ENCODE data around the gene VSTM2B.

VSTM2B gene

DNA sequence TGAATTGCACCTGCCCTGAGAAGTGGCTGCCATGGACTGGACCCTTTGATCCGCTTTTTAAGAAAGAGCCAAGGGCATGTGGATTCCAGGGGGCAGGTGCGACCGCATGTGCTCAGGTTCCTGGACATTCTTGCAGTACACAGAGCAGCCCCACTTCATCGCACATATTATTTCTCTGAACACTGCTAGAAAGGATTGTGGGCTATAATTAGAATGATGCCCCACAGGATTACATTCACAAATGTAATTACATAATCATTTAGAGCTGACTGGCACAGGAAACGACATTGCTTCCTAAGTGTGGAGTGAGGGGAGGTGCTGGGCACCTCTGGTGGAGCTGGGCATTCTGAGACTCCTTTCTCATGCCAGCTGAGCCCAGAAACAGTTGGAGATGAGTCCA lies 37.5 kb upstream of the VSTM2B start:
- TF ChIP-seq, protein P1, sequence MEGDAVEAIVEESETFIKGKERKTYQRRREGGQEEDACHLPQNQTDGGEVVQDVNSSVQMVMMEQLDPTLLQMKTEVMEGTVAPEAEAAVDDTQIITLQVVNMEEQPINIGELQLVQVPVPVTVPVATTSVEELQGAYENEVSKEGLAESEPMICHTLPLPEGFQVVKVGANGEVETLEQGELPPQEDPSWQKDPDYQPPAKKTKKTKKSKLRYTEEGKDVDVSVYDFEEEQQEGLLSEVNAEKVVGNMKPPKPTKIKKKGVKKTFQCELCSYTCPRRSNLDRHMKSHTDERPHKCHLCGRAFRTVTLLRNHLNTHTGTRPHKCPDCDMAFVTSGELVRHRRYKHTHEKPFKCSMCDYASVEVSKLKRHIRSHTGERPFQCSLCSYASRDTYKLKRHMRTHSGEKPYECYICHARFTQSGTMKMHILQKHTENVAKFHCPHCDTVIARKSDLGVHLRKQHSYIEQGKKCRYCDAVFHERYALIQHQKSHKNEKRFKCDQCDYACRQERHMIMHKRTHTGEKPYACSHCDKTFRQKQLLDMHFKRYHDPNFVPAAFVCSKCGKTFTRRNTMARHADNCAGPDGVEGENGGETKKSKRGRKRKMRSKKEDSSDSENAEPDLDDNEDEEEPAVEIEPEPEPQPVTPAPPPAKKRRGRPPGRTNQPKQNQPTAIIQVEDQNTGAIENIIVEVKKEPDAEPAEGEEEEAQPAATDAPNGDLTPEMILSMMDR (IDR thresholded peaks at IDR 0.05; ENCODE audit: extremely low read depth, insufficient read depth, missing control alignments): no peak
- no peak for DNase-seq (ENCODE audit: low spot score)
- in situ Hi-C loops (cut with MboI; ENCODE audit: low pct_unique_long_range_greater_than_20kb, low sequenced_read_pairs, unreplicated experiment): no loop called here

DNA sequence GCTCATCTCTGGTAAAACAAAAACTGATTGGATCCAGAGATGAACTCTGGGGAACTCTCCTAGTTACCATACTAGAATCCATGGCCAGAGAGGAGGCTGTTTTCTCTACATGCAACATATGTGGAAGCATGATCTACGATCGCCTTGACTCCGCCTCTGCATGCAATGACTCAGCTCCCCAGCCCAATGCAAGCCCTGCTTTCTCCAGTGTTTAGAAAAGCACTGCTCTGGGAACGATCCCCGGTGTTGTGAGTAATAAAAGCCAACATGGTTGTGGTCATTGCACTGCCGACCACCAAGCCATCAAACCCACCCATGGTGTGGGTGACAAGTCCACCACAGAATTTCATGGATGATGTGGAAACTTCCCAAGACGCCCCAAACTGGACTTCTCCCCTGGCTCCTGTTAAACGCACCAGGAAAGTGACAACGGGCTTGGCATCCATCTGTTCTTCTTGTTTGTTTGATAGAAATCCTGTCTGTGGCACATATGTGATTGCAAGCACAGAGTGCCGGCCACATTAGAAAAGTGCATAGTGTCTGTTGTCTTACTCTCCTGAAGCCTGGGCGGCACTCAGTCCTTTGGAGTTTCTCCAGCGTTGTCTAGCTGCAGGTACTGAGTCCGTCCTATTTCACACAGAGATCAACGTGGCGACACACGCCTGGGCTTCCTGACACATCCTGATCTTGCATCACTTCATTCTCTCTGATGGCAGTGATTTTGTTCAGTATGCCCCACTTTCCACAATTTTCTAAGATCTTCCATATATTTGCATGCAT lies 36.4 kb upstream of the VSTM2B start:
- no peak for DNase-seq (ENCODE audit: low spot score)
- TF ChIP-seq, protein P1 (IDR thresholded peaks at IDR 0.05; ENCODE audit: extremely low read depth, insufficient read depth, missing control alignments): no peak
- in situ Hi-C loops (cut with MboI; ENCODE audit: low pct_unique_long_range_greater_than_20kb, low sequenced_read_pairs, unreplicated experiment): no loop called here

DNA sequence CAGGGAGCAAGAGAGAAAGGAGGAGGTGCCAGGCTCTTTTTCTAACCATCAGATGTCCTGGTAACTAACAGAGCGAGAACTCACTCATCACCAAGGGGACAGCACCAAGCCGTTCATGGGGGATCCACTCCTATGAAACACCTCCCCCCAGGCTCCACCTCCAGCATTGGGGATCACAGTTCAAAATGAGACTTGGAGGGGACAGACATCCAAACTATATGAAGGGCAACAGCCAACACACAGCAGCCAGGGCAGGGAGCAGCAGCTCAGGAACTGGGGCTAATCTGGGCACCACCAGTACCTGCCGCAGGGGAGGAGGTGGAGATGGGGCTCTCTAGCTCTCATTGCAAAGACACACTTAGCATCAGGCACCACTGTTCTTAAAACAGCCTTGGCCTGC lies 34.3 kb upstream of the VSTM2B start:
- TF ChIP-seq, protein P1 (IDR thresholded peaks at IDR 0.05; ENCODE audit: extremely low read depth, insufficient read depth, missing control alignments): no peak
- DNase-seq (ENCODE audit: low spot score): no peak

DNA sequence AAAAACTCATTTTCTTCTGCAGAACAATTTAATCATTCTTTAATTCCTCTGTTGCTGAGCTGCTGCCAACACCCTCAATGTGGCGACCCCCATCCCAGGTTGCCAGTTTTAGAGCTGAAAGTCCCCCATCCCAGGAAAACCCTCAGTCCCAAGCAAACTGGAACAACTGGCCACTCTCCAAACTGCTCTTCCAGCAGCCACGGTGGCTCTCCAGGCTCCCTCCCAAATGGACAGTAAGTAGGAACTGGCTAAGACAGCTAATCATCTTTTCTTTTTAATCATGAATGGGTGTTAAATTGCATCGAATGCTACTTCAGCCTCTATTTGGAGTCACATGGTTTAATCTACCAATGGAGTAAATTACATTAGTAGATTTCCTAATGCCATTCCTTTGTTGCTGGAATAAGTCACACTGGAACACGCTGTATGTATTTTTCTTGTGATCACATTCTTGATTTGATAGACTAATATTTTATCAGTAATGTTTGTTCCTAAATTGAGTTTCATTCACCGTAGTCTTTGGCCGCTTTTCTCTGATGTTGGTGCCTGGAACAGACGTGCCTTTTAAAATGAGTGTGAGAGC lies 33.7 kb upstream of the VSTM2B start:
- in situ Hi-C loops (cut with MboI; ENCODE audit: low pct_unique_long_range_greater_than_20kb, low sequenced_read_pairs, unreplicated experiment): no loop called here
- DNase-seq (ENCODE audit: low spot score): no peak
- TF ChIP-seq, protein P1 (IDR thresholded peaks at IDR 0.05; ENCODE audit: extremely low read depth, insufficient read depth, missing control alignments): no peak

More for the DNA sequence above, 34.3 kb upstream of the VSTM2B start:
- in situ Hi-C loops (cut with MboI; ENCODE audit: low pct_unique_long_range_greater_than_20kb, low sequenced_read_pairs, unreplicated experiment): no loop called here

DNA sequence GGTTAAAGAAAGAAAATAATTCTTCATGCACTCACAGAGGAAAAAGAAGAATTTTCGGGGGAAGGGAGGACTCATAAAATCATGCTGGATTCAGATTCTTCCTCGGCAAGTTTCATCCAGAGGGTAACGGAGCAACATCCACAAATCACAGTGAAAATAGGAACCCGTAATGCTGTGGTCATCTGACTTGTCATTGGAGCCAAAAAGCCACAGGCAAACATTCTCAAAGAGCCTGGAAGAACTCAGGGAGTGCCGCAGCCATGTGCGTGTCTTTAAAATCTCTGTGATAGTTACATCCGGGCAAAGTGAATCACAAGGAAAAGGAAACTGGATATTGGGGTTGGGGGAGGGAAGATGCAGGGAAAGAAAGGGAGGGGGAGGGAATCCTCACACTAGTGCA lies 33.0 kb upstream of the VSTM2B start:
- in situ Hi-C loops (cut with MboI; ENCODE audit: low pct_unique_long_range_greater_than_20kb, low sequenced_read_pairs, unreplicated experiment): no loop called here
- TF ChIP-seq, protein P1 (IDR thresholded peaks at IDR 0.05; ENCODE audit: extremely low read depth, insufficient read depth, missing control alignments): no peak
- DNase-seq (ENCODE audit: low spot score): no peak

DNA sequence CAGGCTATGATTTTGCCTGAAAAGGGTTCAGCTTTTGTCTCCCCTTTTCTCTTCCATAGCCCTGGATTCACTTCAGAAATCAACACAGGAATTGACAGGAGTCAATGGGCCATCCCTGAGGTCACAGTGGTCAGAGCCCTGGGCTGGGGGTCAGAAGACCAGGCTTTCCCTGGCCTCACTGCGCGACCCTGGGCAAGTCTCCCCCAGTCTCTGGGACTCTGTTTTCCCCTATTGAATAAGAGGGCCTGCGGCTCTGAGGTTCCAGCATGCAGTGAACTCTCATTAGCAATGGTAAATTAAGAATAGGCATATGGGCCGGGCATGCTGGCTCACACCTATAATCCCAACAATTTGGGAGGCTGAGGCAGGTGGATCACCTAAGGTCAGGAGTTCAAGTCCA lies 30.7 kb upstream of the VSTM2B start:
- TF ChIP-seq, protein P1 (IDR thresholded peaks at IDR 0.05; ENCODE audit: extremely low read depth, insufficient read depth, missing control alignments): no peak
- in situ Hi-C loops (cut with MboI; ENCODE audit: low pct_unique_long_range_greater_than_20kb, low sequenced_read_pairs, unreplicated experiment): no loop called here
- DNase-seq (ENCODE audit: low spot score): no peak
